ENCODE measurements around the gene ZGPAT.

Gene ZGPAT

GRCh38 chr20:63661959-63662812, 45.7 kb upstream of the ZGPAT start:
- no peak for TF ChIP-seq CTCF (IDR thresholded peaks at IDR 0.05)
- no peak overlapping the region for H3K27ac ChIP-seq
- H3K4me3 ChIP-seq (ENCODE audit: low read depth in 1 of 2, low read length in 1 of 2), result no peak overlapping the region
- peaks cover 23% of the 10 kb centered on the region for H3K36me3 ChIP-seq
- H3K27me3 ChIP-seq, result no peaks in the 10 kb centered on the region
- H3K9me3 ChIP-seq, result no peaks in the 10 kb centered on the region
- peaks cover 25 to 28% of the 10 kb centered on the region in 2 experiments for H3K4me1 ChIP-seq (ENCODE audit: control insufficient read depth in 1 of 2, insufficient read depth in 1 of 2, low read depth in 1 of 2, low read length in 1 of 2)

DNA sequence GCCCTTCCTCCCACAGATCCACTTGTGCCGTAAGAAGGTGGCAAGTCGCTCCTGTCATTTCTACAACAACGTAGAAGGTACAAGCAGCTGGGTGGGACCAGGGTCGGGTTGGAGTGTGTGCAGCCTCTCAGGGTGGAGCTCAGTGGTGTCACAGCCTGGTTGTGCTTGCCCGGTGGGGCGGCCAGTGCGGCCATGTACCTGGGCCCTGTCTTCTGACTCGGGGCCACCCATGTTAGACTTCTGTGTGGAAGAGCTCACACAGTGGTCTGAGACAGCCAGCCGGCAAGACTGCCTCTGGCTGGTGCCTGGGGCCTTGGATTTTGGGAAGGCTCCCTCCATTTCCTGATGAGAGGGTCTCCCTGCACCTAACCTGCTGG, 45.0 kb upstream of the ZGPAT start:
- peaks cover 29% of the 10 kb centered on the region for H3K36me3 ChIP-seq
- H3K9me3 ChIP-seq, result no peaks in the 10 kb centered on the region
- no peaks in the 10 kb centered on the region for H3K27me3 ChIP-seq
- no peak overlapping the region for H3K4me3 ChIP-seq (ENCODE audit: low read depth in 1 of 2, low read length in 1 of 2)
- TF ChIP-seq CTCF (IDR thresholded peaks at IDR 0.05), result no peak
- no peak overlapping the region for H3K27ac ChIP-seq
- peaks cover 19 to 22% of the 10 kb centered on the region in 2 experiments for H3K4me1 ChIP-seq (ENCODE audit: control insufficient read depth in 1 of 2, insufficient read depth in 1 of 2, low read depth in 1 of 2, low read length in 1 of 2)

DNA sequence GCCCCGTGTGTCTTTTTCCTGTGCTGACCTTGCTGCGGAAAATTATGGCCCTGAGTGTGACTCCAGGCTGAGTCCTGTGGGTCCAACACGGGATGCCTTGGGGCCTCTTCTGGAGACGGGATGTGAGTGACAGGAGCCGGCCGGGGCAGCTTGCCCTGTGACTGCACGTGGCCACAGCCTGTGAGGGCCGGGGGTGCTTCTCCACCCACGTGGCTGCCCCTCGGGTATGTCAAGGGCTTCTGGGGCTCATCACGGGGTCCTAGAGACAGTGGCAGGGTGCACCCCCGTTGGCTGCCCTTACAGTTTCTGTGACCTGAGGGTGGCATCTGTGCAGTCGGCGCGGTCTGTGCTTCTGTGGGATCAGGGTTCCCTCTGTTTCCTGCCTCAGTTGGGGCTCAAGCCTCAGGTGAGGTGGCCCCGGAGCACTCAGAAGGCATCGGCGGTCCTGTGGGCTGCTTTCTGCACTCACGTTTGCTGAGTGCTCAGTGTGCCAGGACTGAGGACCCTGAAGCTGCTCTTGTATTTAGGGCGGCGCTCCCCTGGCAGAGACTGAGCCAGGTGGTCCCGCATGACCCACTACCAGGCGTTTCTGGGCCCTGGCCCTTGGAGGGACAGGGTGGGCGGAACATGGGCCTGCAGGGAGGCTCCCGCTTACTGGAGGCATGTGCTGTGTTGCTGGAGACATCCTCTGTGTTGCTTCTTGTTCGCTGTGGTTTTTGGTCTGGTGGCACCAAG, 44.3 kb upstream of the ZGPAT start:
- H3K27me3 ChIP-seq, result no peaks in the 10 kb centered on the region
- TF ChIP-seq CTCF (IDR thresholded peaks at IDR 0.05), result no peak
- no peak overlapping the region for H3K27ac ChIP-seq
- no peak overlapping the region for H3K4me3 ChIP-seq (ENCODE audit: low read depth in 1 of 2, low read length in 1 of 2)
- peaks cover 16 to 18% of the 10 kb centered on the region in 2 experiments for H3K4me1 ChIP-seq (ENCODE audit: control insufficient read depth in 1 of 2, insufficient read depth in 1 of 2, low read depth in 1 of 2, low read length in 1 of 2)
- no peaks in the 10 kb centered on the region for H3K9me3 ChIP-seq
- peaks cover 36% of the 10 kb centered on the region for H3K36me3 ChIP-seq

DNA sequence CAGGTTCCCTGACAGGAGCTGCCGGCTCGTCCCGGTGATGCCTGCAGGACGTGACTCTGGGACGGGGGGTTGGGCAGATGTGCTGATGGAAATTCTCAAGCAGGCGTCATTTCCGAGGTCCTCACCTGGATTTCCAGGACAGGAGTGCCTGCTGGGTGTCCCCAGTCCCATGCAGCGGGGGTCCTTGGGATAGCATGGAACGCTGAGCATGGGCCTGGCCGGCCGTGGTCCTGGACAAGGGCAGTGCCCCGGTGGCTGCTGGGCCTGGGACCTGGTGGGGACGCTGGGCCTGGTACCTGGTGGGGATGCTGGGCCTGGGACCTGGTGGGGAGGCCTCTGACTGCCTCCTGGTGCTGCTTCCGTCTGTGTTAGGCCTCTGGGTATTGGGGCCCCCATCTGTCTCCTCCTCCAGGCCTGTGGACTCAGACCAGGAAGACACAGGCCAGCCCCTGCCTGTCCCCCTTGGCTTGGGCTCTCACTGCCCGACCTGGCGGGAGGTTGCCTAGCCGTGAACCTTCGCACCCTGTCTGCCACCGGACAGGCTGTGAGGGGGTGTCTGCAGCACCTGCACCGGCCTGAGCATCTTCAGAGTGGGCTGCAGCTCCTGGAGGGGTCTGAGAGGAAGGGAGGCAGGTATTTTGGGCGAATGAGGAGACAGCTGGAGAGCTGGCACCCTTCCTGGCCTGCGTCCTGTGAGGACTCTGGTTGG, 43.5 kb upstream of the ZGPAT start:
- Histone ChIP-seq H3K27ac (no peak overlapping the region), H3K4me3 (ENCODE audit: low read depth in 1 of 2, low read length in 1 of 2) (no peak overlapping the region), H3K36me3 (peaks cover 42% of the 10 kb centered on the region), H3K27me3 (no peaks in the 10 kb centered on the region), H3K4me1 (ENCODE audit: control insufficient read depth in 1 of 2, insufficient read depth in 1 of 2, low read depth in 1 of 2, low read length in 1 of 2) (peaks cover 8 to 10% of the 10 kb centered on the region in 2 experiments), H3K9me3 (no peaks in the 10 kb centered on the region)
- TF ChIP-seq CTCF (IDR thresholded peaks at IDR 0.05), result no peak

GRCh38 chr20:63664861-63665594, 42.8 kb upstream of the ZGPAT start:
- peaks cover 42% of the 10 kb centered on the region for H3K36me3 ChIP-seq
- no peak for TF ChIP-seq CTCF (IDR thresholded peaks at IDR 0.05)
- H3K4me3 ChIP-seq (ENCODE audit: low read depth in 1 of 2, low read length in 1 of 2), result no peak overlapping the region

More at GRCh38 chr20:63664861-63665594, 42.8 kb upstream of the ZGPAT start:
- no peaks in the 10 kb centered on the region for H3K27me3 ChIP-seq
- peaks cover 7 to 8% of the 10 kb centered on the region in 2 experiments for H3K4me1 ChIP-seq (ENCODE audit: control insufficient read depth in 1 of 2, insufficient read depth in 1 of 2, low read depth in 1 of 2, low read length in 1 of 2)
- H3K9me3 ChIP-seq, result no peaks in the 10 kb centered on the region
- no peak overlapping the region for H3K27ac ChIP-seq
